HG02943 (cell line): ENCODE data around the gene ING1.
"Not testable (repeated sequence)": the region's sequence is repeated elsewhere in the genome, so short reads cannot be mapped to it uniquely, and the experiment has no call there.

ENCODE experiments used
- ATAC-seq: cut with Tn5 transposase; IDR thresholded peaks from one replicate; pipeline ENCODE4 v1.9.1; 2021; ENCODE audit warnings: mild to moderate bottlenecking, low read depth, moderate library complexity; ENCODE audit not compliant: unreplicated experiment

ING1 gene, protein sequence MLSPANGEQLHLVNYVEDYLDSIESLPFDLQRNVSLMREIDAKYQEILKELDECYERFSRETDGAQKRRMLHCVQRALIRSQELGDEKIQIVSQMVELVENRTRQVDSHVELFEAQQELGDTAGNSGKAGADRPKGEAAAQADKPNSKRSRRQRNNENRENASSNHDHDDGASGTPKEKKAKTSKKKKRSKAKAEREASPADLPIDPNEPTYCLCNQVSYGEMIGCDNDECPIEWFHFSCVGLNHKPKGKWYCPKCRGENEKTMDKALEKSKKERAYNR

DNA sequence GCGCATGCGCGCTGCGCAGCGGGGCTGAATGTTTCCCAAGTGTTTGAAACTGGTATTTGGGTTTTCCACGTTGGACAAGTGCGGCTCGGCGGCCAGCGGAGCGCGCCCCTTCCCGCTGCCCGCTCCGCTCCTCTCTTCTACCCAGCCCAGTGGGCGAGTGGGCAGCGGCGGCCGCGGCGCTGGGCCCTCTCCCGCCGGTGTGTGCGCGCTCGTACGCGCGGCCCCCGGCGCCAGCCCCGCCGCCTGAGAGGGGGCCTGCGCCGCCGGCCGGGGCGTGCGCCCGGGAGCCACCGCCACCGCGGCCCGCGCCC lies at the start of gene ING1:
Gene ING1 (plus strand): TSS at position 59 of the 311 bp plus-strand sequence. CDS start 450 bp downstream, outside the sequence.
- no peak for ATAC-seq

DNA sequence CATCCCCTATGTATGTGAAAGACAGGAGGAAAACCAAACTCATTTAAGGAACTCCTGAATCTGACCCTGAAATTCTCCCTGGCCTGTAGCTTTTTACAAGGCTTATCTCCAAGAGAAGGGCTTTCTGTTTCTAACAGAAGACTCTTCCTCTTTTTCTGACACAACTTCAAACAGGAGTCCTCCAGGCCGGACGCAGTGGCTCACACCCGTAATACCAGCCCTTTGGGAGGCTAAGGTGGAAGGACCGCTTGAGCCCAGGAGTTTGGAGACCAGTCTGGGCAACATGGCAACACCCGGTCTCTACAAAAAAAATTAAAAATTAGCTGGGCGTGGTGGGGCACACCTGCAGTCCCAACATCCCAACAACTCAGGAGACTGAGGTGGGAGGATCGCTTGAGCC lies 49.5 kb upstream of the ING1 start:
- ATAC-seq, result no peak

DNA sequence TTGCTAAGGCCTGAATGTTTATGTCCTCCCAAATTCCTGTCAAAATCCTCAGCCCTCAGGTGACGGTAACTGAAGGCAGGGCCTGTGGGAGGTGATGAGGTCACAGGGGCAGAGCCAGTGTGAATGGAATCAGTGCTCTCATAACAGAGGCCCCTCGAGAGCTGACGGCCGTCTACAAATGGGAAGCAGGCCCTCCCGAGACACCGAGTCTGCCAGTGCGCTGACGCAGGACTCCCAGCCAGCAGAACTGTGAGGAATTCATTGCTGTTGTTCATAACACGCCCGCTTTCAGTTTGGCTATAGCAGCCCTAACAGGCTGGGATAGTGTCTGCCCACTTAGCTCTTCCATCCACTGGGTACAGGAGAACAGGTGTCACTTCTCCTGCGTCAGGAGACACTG lies 48.8 kb upstream of the ING1 start:
- ATAC-seq, result no peak

DNA sequence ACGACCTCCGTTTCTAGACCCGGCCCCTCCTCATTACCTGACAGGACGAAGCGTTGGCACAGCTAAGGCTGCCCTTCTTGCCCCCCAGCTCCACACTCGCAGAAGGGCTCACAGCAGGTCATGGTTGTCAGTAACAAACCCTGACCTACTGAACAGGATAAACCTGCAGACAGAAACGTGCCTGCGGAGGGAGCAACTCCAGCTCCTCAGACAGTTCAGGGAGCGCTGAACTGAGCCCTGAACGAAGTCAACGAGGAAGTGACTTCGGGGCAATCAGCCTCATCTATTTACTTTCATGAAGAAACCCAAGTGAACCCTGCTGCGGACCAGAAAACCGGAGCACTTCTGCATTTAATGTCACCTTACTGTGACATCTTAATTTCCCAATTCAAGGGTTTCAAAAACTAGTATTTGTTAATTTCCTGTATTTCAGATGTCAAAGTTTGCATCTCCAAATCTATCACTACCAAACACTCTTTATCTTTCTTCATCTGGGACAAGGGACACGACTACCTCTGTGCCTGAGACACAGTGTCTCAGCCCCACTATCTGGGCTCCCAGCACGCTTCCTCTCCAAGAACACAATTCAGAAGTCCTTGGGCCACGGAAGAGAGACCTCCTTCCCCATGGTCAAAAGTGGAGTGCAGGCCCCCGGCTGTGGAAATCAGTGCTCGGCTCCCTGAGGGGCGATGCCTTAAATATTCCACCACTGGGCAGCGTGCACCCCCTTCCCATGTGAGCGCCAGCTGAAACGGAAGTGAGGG lies 47.8 kb upstream of the ING1 start:
- no peak for ATAC-seq

DNA sequence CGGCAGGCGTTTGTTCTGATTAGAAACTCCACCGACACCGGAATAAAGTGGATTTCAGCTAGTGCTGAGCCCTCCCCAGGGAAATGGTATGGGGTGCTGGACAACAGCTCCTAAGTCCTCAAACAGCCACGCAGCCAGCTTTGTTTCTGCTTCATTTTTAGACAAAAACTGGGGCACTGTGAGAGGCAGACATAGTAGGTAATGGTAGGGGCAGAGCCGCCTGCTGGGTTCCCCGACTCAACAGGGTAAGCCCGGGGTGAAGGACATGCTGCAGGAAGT lies 47.3 kb upstream of the ING1 start:
- ATAC-seq, result no peak

DNA sequence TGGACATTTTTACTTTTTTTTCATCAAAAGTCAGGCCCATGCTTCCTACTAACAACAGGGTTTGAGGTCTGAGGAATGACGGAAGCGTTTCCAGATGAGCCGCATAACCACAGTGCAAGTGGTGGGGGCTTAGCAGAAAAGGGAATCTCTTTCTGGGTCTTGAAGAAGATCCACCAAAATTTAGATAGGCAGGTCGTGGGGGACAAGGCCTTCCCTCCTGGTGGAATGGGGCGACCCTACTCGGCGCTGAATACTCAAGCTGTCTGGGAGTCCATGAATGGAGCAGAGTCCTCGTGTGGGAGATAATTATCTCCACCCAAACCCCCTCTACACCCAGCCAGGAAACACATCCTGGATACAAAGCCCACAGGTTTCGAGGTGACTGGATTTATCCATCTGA lies 44.5 kb upstream of the ING1 start:
- ATAC-seq, result no peak

DNA sequence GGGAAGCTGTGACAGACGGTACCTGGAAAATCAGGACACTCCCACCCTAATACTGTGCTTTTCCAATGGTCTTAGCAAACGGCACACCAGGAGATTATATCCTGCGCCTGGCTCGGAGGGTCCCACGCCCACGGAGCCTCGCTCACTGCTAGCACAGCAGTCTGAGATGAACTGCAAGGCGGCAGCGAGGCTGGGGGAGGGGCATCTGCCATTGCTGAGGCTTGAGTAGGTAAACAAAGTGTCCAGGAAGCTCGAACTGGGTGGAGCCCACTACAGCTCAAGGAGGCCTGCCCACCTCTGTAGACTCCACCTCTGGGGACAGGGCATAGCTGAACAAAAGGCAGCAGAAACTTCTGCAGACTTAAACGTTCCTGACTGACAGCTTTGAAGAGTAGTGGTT lies 43.7 kb upstream of the ING1 start:
- not testable (repeated sequence) for ATAC-seq

DNA sequence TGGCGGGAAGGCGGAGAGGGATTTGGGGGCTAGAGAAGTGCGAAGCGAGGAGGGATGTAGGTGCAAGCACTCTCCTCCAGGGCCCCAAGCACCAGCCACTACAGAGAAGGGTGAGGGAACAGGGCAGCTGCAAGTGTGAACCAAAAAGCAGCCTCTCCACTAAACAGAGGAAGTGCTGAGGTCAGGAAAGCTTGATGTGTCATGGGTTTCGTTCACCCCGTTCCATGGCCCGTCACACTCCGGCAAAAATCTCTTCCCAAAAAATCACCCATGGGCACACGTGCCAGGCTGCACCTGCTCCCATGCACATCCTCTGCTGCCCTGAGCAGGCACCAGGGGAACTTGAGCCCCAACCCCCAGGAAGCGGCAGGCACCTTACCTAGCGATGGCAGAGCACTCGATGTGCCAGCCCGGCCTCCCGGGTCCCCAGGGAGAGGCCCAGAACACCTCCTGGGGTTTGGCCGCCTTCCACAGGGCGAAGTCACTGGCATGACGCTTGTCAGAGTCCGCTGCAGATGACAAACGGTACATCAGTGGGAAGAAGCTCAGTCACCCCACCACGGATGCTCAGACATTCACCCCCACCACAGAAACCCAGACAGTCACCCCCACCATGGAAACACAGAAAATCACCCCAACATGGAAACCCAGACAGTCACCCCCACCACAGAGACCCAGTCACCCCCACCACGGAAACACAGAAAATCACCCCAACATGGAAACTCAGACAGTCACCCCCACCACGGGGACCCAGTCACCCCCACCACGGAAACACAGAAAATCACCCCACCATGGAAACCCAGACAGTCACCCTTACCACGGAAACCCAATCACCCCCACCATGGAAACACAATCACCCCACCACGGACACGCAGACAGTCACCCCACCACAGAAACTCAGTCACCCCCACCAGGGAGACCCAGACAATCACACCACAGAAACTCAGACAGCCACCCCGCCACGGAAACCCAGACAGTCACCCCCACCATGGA lies 36.6 kb upstream of the ING1 start:
- peak; percentile 72 for ATAC-seq

DNA sequence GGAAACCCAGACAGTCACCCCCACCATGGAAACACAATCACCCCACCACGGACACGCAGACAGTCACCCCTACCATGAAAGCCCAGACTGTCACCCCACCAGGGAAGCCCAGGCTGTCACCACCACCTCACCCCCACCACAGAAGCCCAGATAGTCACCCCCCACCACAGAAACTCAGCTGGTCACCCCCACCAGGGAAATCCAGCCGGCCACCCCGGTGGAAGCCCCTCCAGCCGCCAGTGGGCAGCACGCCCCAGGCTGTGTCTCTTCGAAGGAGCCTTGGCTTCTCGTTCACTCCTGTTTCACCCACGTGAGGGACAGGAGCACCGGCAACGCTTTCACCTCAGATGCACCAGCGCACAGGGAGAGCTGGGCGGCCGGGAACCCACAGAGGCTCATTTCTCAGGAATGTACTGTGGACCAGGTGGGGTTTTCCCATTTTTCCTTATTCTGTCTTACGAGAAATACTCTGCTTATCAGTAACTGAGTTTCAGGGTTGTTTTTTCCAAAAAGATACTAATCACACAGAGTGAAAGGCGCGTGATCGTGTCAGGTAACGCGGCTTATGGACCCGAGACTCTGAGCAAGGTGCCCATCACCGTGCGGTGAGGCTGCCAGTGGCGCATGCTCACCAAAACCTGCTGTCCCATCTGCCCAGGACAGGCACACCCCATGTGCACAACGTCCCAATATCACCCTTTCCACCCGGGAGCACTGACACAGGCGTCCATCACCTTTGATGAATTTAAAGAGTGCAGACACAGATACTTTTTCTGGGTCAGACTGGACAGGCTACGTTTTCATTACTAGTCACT lies 35.6 kb upstream of the ING1 start:
- ATAC-seq, result no peak

DNA sequence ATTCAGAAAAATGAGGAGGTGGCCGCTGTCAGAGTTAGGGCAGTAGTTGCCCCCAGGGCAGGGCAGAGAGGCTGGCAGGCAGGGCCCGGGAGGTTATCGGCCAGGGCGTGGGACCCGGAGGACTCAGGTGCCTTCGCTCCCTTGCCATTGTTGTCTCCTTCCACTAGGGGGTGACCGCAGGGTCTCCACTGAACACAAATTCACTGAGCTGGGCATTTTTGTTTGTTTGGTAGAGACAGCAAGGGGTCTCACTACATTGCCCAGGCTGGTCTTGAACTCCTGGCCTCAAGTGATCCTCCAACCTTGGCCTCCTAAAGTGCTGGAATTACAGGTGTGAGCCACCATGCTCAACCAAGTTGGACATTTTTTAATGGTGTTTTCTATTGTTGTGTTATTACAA lies 32.6 kb upstream of the ING1 start:
- ATAC-seq, result no peak

DNA sequence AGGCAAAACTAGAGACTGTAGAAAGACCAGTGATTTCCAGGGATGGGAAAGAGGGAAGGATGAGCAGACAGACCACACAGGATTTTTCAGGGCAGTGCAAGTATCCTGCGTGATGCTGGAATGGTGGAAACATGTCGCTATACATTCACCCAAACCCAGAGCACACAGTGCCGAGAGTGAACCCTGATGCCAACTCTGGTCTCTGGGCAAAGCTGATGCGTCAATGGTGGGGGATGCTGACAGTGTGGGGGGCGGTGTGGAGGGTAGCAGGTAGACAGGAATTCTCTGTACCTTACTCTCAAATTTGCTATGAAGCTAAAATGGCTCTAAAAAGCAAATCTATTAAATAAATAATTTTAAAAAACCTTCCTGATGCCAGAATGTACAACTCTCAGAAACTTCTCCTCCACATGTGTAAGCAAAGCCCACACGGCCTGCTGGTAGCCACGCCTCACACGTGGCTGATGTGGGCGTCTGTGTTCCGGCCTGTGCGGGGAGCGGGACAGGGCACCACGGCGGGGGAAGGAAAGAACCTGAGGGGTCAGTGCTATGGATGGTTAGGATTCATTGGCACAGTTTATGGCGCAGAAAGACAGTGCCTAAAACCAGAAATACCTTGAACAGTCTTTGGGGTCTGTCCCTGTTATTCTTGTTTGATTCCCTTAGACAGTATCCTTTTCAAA lies 31.5 kb upstream of the ING1 start:
- ATAC-seq, result no peak

DNA sequence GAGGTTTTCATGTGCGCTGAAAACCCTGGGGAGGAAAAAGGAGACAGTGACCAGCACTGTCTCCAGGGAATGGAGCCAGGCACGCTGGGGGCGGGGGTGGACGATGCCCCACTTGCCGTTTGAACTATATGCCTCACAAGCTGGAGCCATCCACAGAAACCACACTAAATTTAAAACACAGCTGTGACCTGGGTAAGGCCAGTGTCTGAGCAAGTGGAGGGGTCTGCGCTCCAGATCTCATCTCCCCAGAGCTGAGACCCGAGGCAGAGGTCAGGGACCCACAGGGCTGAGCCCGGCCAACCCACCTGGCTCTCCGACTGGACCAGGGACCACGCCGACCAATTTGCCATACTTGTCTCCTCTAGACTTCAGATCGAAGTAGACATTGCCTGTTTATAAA lies 30.8 kb upstream of the ING1 start:
- no peak for ATAC-seq

DNA sequence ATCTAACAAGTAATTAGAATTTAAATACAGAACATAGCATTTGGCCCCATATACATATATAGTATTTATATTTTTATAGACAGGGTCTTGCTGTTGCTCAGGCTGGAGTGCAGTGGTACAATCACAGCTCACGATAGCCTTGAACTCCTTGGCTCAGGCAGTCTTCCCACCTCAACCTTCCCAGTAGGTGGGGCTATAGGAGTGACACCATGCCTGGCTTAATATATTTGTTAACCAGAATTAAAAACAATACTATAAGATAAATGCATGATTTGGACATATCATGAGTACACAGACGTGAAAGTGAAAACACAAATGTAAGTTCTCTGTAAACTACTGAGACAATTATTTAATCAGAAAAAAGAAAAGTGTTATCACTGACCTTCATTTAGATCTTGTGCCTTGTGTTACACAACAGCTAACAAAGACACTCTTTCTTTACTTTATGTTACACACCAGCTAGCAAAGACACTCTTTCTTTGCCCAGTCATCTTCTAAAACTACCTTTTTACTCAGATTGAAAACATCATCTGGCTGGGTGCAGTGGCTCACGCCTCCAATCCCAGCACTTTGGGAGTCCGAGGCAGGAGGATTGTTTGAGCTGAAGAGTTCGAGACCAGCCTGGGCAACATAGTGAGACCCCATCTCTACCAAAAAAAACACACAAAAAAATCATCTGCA lies 30.2 kb upstream of the ING1 start:
- ATAC-seq, result no peak

DNA sequence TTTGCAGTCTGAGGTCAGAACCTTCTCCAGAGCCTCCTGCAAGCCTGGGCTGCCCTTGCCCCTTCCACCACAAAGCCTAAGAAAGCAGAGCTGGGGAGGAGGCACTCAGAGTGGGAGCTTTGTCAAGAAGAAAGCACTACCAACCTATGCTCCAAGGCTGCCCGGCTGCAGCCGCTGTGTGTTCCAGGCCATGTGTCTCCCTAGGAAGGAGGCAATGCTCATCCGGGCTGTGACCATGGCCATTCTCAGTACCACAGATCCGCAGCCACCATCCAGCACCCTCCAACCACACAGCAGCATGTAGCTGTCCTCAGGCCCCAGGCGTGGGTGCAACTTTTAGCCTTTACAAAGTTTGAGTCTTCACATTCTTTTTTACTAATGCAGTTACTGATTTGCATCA lies 29.6 kb upstream of the ING1 start:
- no peak for ATAC-seq

DNA sequence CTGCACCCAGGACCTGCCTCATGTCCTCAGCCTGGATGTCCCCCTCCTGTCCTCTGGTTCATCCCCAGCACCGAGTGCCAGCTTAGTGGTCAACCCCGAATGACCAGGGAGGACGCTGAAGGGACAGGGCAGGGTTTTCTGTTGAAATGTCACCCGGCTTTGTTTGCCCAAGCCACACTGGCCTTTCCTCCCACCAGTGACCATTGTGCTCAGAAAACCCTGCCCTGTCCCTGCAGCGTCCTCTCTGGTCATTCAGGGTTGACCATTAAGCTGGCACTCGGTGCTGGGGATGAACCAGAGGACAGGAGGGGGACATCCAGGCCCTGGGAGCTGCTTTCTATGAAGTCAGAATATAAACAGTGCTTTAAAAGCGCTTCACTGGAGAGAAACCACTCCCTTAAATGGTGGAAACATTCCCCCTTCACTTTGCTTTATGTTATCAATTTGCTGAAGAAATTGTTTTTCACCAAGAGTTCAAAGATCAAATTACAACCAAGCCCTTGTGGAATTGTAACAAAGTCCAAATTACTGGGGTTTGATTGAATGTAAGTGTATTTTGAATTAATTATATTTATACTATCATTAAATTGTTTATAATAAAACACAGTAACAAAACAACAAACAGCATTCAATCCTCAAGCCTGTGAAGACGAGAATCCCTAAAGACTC lies 29.0 kb upstream of the ING1 start:
- no peak for ATAC-seq

DNA sequence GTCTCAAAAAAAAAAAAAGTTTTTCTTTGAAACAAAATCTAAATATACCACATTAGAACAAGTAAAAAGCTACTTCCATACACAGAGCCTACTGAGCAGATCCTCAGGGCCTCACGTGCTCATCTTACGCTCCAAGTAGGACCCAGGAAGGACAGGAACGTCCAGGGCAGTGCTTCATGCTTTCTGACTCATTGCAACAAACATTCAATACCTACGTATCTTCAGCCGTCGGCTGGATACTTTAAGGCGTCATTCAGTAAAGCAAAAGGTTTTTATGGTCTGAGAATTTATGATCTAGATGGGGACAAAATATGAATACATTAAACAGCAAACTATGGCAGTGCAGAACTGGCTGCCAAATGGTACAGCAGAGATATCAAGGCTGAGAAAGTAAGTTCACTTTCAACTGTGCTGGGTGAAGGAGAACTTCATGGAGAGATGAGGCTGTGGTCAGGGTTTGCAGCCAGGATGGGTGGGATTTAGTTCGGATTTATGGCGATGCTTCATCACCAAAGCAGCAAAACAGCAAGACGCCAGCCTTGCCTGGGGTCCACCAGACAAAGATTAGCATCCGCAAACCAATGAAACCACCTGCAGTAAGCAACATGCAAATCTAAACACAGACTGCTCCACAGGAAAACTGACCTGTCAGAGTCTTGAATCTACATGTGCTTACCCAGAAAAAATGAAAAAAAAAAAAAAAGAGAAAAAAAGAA lies 28.0 kb upstream of the ING1 start:
- no peak for ATAC-seq

DNA sequence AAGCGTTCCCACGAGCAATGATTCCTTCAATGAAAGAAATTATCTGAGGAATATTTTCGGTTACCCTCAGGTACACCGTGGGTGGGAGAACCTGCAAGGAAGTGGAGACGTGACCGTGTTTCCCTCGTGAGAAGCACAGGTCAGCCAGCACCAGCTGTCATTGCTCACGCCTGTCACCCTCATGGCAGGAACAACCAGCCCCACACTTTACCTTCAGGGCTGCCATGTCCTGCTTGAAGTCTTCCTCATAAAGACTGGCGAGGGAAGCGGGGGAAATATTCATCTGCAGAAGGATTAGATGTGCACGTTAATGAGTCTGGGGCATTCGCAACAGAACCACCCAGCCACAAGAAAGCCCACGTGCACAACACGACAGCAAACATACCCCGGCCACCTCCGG lies 25.8 kb upstream of the ING1 start:
- no peak for ATAC-seq

DNA sequence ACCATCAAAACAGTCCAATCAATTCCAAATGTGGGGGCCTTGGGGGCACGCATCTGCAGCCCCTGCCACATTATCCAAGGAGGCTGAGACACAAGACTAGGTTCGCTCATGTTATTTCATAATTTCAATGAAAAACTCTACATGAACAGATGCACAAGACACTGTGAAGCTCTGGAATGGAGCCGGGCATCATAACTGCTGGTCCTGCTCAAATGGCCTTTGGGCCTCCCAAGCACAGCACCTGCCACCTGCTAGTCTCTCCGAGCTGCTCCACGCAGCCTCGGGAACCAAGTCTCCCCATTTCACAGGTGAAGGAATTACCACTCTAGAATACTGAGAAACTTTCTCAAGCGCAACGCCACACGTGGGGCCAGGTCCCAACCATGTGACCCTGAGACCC lies 24.5 kb upstream of the ING1 start:
- no peak for ATAC-seq
